Neural cell (in vitro differentiated cells): Measurements from ENCODE around the gene MARVELD3. TPM values are rescaled to one million over a fixed set of nuclear protein-coding genes. Genes with fewer than 3 reads are reported as not detected.
A peak's percentile ranks its signal among the peaks of the same experiment; 100 is the strongest.

Source experiments
- H2AFZ ChIP-seq: fragments of 200-600, 300-800 bp; sonication (generic), shearing (Covaris generic); 2 replicates; pipeline ENCODE4 v1.6.0; 2014; ENCODE audit warnings: low read depth, mild to moderate bottlenecking, antibody characterized with exemption, low read length, moderate library complexity
- H3F3A ChIP-seq: fragments of 200-600 bp; shearing (Covaris generic); 2 replicates; pipeline ENCODE4 v1.6.1; 2016; ENCODE audit warnings: mild to moderate bottlenecking, moderate library complexity, mixed read lengths, antibody characterized with exemption, low read length; ENCODE audit not compliant: insufficient read depth, poor library complexity, severe bottlenecking
- H3K27ac ChIP-seq: fragments of 200-600, 300-800 bp; sonication (generic), shearing (Covaris generic); 2 replicates; pipeline ENCODE4 v1.5.1; 2014; ENCODE audit warnings: mild to moderate bottlenecking, low read length, moderate library complexity
- H3K27me3 ChIP-seq: fragments of 300-800, 200-600 bp; sonication (generic), shearing (Covaris generic); 2 replicates; pipeline ENCODE4 v1.6.0; 2014; ENCODE audit warnings: mild to moderate bottlenecking, low read depth, low read length, moderate library complexity; ENCODE audit not compliant: insufficient read depth
- H3K36me3 ChIP-seq: fragments of 300-800, 200-600 bp; sonication (generic), shearing (Covaris generic); 2 replicates; pipeline ENCODE4 v1.5.1; 2014; ENCODE audit warnings: mild to moderate bottlenecking, antibody characterized with exemption, low read length, moderate library complexity; ENCODE audit not compliant: insufficient read depth
- H3K4me2 ChIP-seq: fragments of 300-800, 200-600 bp; sonication (generic), shearing (Covaris generic); 2 replicates; pipeline ENCODE4 v1.6.0; 2014; ENCODE audit warnings: mild to moderate bottlenecking, low read length
- H3K4me3 ChIP-seq: fragments of 300-800, 200-600 bp; sonication (generic), shearing (Covaris generic); 2 replicates; pipeline ENCODE4 v1.5.1; 2014; ENCODE audit warnings: mild to moderate bottlenecking, low read length, moderate library complexity
- H3K79me2 ChIP-seq: fragments of 200-600 bp; shearing (Covaris generic); replicated peaks from 2 replicates; pipeline ENCODE4 v1.6.0; 2014; ENCODE audit warnings: mild to moderate bottlenecking, low read length, moderate library complexity; ENCODE audit not compliant: insufficient read depth
- H3K9ac ChIP-seq: fragments of 300-800, 200-600 bp; sonication (generic), shearing (Covaris generic); 2 replicates; pipeline ENCODE4 v1.6.1; 2016; ENCODE audit warnings: mild to moderate bottlenecking, low read length, mixed read lengths
- H3K9me2 ChIP-seq: fragments of 200-600 bp; shearing (Covaris generic); 2 replicates; pipeline ENCODE4 v1.6.1; 2016; ENCODE audit warnings: mild to moderate bottlenecking, low read length, mixed read lengths; ENCODE audit not compliant: insufficient read depth
- H3K9me3 ChIP-seq: fragments of 200-600, 300-800 bp; sonication (generic), shearing (Covaris generic); 2 replicates; pipeline ENCODE4 v1.6.1; 2016; ENCODE audit warnings: mild to moderate bottlenecking, mixed run types, low read length, moderate library complexity, mixed read lengths
- H4K20me1 ChIP-seq: fragments of 200-600 bp; shearing (Covaris generic); 2 replicates; pipeline ENCODE4 v1.6.1; 2016; ENCODE audit warnings: mild to moderate bottlenecking, mixed run types; ENCODE audit not compliant: insufficient read depth
- EP300 ChIP-seq: fragments of 450-650 bp; conservative IDR thresholded peaks from 2 replicates; pipeline ENCODE4 v1.6.1; 2014; ENCODE audit warnings: antibody characterized with exemption, mild to moderate bottlenecking, moderate library complexity; ENCODE audit not compliant: poor library complexity, severe bottlenecking
- EZH2 ChIP-seq: fragments of 200-600, 300-800 bp; shearing (Covaris generic), sonication (generic); IDR thresholded peaks from 2 replicates; pipeline ENCODE4 v1.6.1; 2014; ENCODE audit warnings: antibody characterized with exemption, low read length, borderline replicate concordance, mild to moderate bottlenecking; ENCODE audit not compliant: insufficient read depth, poor library complexity, severe bottlenecking
- MXI1 ChIP-seq: fragments of 450-650 bp; conservative IDR thresholded peaks from 2 replicates; pipeline ENCODE4 v1.6.1; 2014; ENCODE audit warnings: antibody characterized with exemption, mild to moderate bottlenecking; ENCODE audit not compliant: poor library complexity, severe bottlenecking
- POLR2AphosphoS5 ChIP-seq: IDR thresholded peaks from 2 replicates; pipeline ENCODE4 v1.6.1; 2012
- RAD21 ChIP-seq: fragments of 450-650 bp; conservative IDR thresholded peaks from 2 replicates; pipeline ENCODE4 v1.6.1; 2014; ENCODE audit warnings: antibody characterized with exemption, mild to moderate bottlenecking, moderate library complexity
- SMC3 ChIP-seq: fragments of 450-650 bp; conservative IDR thresholded peaks from 2 replicates; pipeline ENCODE4 v1.6.1; 2014; ENCODE audit warnings: antibody characterized with exemption, mild to moderate bottlenecking, moderate library complexity; ENCODE audit not compliant: poor library complexity
- TAF1 ChIP-seq: IDR thresholded peaks from 2 replicates; pipeline ENCODE4 v1.6.1; 2012; ENCODE audit warnings: low read depth
- polyA plus RNA-seq: library from polyadenylated mRNA; depleted of rRNA; stranded (reverse); fragments of >200 nt; gene quantifications from 2 replicates; pipeline ENCODE4 v1.2.3, GENCODE V29; 2014
- TF ChIP-seq, protein P1 (sequence below): IDR thresholded peaks from 2 replicates; pipeline ENCODE4 v1.6.1; 2012; ENCODE audit warnings: borderline replicate concordance
- TF ChIP-seq, protein P2 (sequence below): fragments of 450-650 bp; IDR thresholded peaks from 2 replicates; pipeline ENCODE4 v1.5.1; 2014; ENCODE audit warnings: antibody characterized with exemption, mild to moderate bottlenecking, moderate library complexity; ENCODE audit not compliant: poor library complexity, severe bottlenecking

The MARVELD3 gene
- polyA plus RNA-seq, 1 donor from 2014 or later = not detected

DNA sequence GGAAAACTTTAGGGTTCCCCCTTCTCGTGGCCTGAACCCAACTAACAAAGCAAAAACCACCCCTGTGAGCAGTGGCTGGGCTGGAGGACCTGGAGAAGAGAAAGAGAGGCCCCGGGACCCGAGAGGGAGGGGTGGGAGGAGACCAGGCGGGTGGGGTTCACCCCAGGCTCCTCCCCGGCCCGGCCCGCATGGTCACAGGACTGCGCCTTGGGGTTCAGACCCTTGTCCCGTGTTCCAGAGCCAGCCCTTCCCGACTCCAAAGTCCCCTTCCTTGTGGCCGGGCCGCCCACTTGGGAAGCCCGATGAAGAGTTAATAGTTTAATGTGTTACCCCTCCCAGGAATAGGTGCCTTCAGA is 852 bp downstream of the MARVELD3 start:
- Histone ChIP-seq H3K27me3 (peaks cover 50% of the 10 kb centered on the region), H3K9me3 (no peaks in the 10 kb centered on the region), H2AFZ (no peak overlapping the region), H3K36me3 (no peaks in the 10 kb centered on the region), H4K20me1 (no peaks in the 10 kb centered on the region), H3K4me2 (no peak overlapping the region), H3K79me2 (no peaks in the 10 kb centered on the region), H3K9me2 (no peaks in the 10 kb centered on the region), H3K9ac (no peak overlapping the region), H3K27ac (no peak overlapping the region), H3F3A (no peaks in the 10 kb centered on the region), H3K4me3 (peak overlapping the region; percentile 83)
- TF ChIP-seq SMC3 (no peak), EP300 (no peak), POLR2AphosphoS5 (no peak), EZH2 (no peak), RAD21 (no peak), MXI1 (no peak)

DNA sequence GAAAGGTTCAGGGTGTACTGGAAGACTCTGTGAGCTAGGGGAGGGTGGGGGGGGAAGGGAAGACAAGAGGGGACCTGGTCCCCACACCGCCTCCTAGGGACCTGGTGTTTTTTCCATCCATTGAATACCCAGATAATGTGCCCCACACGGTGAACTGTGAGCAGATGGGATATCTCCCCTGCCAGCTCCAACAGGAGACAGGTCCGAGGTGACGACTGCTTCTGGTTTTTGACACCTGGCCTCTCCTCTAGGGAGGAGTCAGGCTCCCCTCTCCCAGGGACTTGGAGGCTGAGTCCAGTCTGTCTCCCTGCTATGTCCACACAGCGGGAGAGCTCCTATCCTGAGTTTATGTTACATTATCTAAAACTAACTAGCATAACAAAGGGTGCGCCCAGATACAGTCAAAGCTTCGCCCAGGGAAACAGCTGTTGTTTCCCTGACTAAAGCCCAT is 1.8 kb downstream of the MARVELD3 start:
- Histone ChIP-seq H3K27me3 (peaks cover 48% of the 10 kb centered on the region), H2AFZ (no peak overlapping the region), H3F3A (no peaks in the 10 kb centered on the region), H3K79me2 (no peaks in the 10 kb centered on the region), H3K9me2 (no peaks in the 10 kb centered on the region), H3K9me3 (no peaks in the 10 kb centered on the region), H3K27ac (no peak overlapping the region), H4K20me1 (no peaks in the 10 kb centered on the region), H3K4me3 (no peak overlapping the region), H3K4me2 (no peak overlapping the region), H3K36me3 (no peaks in the 10 kb centered on the region), H3K9ac (no peak overlapping the region)
- no peak for TF ChIP-seq RAD21
- no peak for TF ChIP-seq TAF1
- TF ChIP-seq SMC3 = no peak
- TF ChIP-seq, protein P1, sequence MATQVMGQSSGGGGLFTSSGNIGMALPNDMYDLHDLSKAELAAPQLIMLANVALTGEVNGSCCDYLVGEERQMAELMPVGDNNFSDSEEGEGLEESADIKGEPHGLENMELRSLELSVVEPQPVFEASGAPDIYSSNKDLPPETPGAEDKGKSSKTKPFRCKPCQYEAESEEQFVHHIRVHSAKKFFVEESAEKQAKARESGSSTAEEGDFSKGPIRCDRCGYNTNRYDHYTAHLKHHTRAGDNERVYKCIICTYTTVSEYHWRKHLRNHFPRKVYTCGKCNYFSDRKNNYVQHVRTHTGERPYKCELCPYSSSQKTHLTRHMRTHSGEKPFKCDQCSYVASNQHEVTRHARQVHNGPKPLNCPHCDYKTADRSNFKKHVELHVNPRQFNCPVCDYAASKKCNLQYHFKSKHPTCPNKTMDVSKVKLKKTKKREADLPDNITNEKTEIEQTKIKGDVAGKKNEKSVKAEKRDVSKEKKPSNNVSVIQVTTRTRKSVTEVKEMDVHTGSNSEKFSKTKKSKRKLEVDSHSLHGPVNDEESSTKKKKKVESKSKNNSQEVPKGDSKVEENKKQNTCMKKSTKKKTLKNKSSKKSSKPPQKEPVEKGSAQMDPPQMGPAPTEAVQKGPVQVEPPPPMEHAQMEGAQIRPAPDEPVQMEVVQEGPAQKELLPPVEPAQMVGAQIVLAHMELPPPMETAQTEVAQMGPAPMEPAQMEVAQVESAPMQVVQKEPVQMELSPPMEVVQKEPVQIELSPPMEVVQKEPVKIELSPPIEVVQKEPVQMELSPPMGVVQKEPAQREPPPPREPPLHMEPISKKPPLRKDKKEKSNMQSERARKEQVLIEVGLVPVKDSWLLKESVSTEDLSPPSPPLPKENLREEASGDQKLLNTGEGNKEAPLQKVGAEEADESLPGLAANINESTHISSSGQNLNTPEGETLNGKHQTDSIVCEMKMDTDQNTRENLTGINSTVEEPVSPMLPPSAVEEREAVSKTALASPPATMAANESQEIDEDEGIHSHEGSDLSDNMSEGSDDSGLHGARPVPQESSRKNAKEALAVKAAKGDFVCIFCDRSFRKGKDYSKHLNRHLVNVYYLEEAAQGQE = no peak
- TF ChIP-seq EZH2 = no peak
- TF ChIP-seq, protein P2, sequence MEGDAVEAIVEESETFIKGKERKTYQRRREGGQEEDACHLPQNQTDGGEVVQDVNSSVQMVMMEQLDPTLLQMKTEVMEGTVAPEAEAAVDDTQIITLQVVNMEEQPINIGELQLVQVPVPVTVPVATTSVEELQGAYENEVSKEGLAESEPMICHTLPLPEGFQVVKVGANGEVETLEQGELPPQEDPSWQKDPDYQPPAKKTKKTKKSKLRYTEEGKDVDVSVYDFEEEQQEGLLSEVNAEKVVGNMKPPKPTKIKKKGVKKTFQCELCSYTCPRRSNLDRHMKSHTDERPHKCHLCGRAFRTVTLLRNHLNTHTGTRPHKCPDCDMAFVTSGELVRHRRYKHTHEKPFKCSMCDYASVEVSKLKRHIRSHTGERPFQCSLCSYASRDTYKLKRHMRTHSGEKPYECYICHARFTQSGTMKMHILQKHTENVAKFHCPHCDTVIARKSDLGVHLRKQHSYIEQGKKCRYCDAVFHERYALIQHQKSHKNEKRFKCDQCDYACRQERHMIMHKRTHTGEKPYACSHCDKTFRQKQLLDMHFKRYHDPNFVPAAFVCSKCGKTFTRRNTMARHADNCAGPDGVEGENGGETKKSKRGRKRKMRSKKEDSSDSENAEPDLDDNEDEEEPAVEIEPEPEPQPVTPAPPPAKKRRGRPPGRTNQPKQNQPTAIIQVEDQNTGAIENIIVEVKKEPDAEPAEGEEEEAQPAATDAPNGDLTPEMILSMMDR = no peak
- TF ChIP-seq EP300 = no peak
- TF ChIP-seq MXI1 = no peak
- no peak for TF ChIP-seq POLR2AphosphoS5

DNA sequence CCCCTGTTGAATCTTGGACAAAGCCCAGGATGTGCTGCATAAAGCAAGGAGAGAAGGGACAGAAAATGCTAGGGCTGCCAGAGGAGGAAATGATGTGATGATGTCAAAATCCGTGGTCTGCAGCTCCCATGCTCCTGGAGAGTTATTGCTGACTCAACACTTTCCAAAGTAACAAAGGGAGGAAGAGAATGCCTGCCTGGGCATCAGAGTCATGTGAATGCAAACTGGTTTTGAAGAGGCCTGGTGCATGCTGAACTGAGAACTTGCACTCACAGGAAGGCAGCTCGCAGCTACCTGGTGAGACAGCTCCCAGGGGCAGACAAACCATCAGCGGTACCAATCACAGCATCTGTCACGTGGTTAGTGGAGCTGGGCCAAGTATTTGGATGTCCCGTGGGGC is 2.8 kb downstream of the MARVELD3 start:
- H3K27me3 ChIP-seq = peaks cover 42% of the 10 kb centered on the region
- no peak overlapping the region for H2AFZ ChIP-seq
- no peak overlapping the region for H3K9ac ChIP-seq
- H3K4me3 ChIP-seq = no peak overlapping the region
- no peaks in the 10 kb centered on the region for H3K9me2 ChIP-seq
- no peak overlapping the region for H3K4me2 ChIP-seq
- H3K9me3 ChIP-seq = no peaks in the 10 kb centered on the region
- no peaks in the 10 kb centered on the region for H3F3A ChIP-seq
- H3K27ac ChIP-seq = no peak overlapping the region
- no peaks in the 10 kb centered on the region for H3K79me2 ChIP-seq
- H3K36me3 ChIP-seq = no peaks in the 10 kb centered on the region
- TF ChIP-seq SMC3 (no peak), RAD21 (no peak), POLR2AphosphoS5 (no peak), MXI1 (no peak), EZH2 (no peak), TAF1 (no peak), EP300 (no peak)
- TF ChIP-seq, protein P2 = no peak
- TF ChIP-seq, protein P1 = no peak
- no peaks in the 10 kb centered on the region for H4K20me1 ChIP-seq
